ENCODE measurements around the gene GLA.

DNA sequence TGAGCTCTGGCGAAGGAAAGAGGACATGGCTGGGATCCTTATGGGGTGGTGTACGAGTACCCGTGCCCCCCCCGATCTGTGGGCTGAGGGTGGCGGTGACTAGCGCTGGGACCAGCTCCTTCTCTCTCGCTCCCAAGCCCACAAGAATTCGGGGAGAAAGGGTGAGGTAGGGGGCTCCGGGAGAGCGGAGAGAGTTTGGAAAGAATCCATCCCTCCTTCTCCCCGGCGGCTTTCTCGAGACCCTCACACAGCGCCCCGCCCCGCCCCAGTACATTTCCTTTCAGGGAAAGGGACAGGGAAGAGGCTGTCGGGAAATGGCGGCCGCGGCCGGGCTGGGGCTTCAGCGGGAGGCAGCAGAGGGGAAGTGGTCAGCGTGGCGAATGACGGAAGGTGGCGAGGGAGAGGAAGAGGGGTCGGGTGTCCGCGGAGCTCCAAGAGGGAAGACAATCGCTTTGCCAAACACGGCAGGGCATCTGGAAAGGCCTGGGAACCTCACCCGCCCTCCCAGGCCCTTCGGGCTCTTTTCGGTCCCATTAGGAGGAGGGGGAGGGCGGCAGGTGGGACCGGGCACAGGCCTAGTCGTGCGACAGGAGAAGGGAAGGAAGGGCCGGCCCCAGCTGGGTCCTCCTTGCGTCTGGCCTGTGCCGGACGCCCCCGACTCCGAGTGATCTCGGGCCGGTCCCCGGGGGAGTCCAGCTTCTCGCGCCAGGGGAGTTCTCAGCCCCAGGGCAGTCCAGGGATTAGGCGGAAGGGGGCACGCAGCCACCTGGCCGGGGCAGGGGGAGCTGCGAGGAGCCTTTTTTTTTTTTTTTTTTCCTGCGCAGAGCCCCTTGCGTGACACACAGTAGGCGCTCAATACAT is 10.5 kb upstream of the GLA start:
- TF ChIP-seq, protein P1, sequence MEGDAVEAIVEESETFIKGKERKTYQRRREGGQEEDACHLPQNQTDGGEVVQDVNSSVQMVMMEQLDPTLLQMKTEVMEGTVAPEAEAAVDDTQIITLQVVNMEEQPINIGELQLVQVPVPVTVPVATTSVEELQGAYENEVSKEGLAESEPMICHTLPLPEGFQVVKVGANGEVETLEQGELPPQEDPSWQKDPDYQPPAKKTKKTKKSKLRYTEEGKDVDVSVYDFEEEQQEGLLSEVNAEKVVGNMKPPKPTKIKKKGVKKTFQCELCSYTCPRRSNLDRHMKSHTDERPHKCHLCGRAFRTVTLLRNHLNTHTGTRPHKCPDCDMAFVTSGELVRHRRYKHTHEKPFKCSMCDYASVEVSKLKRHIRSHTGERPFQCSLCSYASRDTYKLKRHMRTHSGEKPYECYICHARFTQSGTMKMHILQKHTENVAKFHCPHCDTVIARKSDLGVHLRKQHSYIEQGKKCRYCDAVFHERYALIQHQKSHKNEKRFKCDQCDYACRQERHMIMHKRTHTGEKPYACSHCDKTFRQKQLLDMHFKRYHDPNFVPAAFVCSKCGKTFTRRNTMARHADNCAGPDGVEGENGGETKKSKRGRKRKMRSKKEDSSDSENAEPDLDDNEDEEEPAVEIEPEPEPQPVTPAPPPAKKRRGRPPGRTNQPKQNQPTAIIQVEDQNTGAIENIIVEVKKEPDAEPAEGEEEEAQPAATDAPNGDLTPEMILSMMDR (IDR thresholded peaks at IDR 0.05; ENCODE audit: low read depth, low read length), result no peak
- TF ChIP-seq, protein P2, sequence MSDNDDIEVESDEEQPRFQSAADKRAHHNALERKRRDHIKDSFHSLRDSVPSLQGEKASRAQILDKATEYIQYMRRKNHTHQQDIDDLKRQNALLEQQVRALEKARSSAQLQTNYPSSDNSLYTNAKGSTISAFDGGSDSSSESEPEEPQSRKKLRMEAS (IDR thresholded peaks at IDR 0.05; ENCODE audit: low read depth, low read length), result no peak
- no peak for TF ChIP-seq POLR2A (IDR thresholded peaks at IDR 0.05; ENCODE audit: extremely low read depth, insufficient read length)
